Keratinocyte (primary cell): Measurements from ENCODE around the gene ADAM19. TPM values are rescaled to one million over a fixed set of nuclear protein-coding genes. Genes with fewer than 3 reads are reported as not detected.

Experiments
- DNase-seq: peaks from one replicate; pipeline ENCODE4 v3.0.0-alpha.2; 2011; ENCODE audit warnings: low read depth, missing footprints, low spot score
- FAIRE-seq: peaks from 2 replicates; lab custom pipeline; 2011; peaks lifted over from hg19 to GRCh38; lab: Jason Lieb, UNC
- H2AFZ ChIP-seq: 2 replicates; pipeline ENCODE4 v1.6.0; 2012; ENCODE audit warnings: low read length, control low read depth, inconsistent platforms; ENCODE audit not compliant: control insufficient read depth
- H3K27ac ChIP-seq: 2 replicates; pipeline ENCODE4 v1.5.1; 2011; ENCODE audit warnings: low read length; ENCODE audit not compliant: control insufficient read depth, insufficient read depth
- H3K27me3 ChIP-seq: 3 replicates; pipeline ENCODE4 v1.6.0; 2011; ENCODE audit warnings: low read length; ENCODE audit not compliant: control insufficient read depth, insufficient read depth; ENCODE audit errors: extremely low read depth
- H3K36me3 ChIP-seq, 2 experiments: 2 replicates in 1 of 2; 3 replicates in 1 of 2; pipeline ENCODE4 v1.5.1; 2011; ENCODE audit warnings: low read length in 2 of 2, mild to moderate bottlenecking in 1 of 2; ENCODE audit not compliant: control insufficient read depth in 2 of 2, insufficient read depth in 2 of 2; ENCODE audit errors: extremely low read depth in 1 of 2
- H3K4me1 ChIP-seq: 3 replicates; pipeline ENCODE4 v1.5.1; 2011; ENCODE audit warnings: low read length; ENCODE audit not compliant: control insufficient read depth, insufficient read depth; ENCODE audit errors: extremely low read depth
- H3K4me2 ChIP-seq: 3 replicates; pipeline ENCODE4 v1.6.0; 2011; ENCODE audit warnings: low read depth, low read length; ENCODE audit not compliant: control insufficient read depth, insufficient read depth; ENCODE audit errors: extremely low read depth
- H3K4me3 ChIP-seq, 3 experiments: fragments of 200-600 bp in 1 of 3; sonication (generic) in 1 of 3; 2 replicates in 2 of 3; 3 replicates in 1 of 3; pipeline ENCODE4 v1.5.1; 2011 to 2016; ENCODE audit warnings: low read length in 3 of 3, mild to moderate bottlenecking in 3 of 3, control low read depth in 2 of 3, inconsistent platforms in 1 of 3, low read depth in 1 of 3, mixed read lengths in 1 of 3, mixed run types in 1 of 3, moderate library complexity in 1 of 3; ENCODE audit not compliant: control insufficient read depth in 2 of 3, insufficient read depth in 2 of 3; ENCODE audit errors: extremely low read depth in 1 of 3
- H3K79me2 ChIP-seq: 2 replicates; pipeline ENCODE4 v1.6.0; 2012; ENCODE audit warnings: low read length; ENCODE audit not compliant: control insufficient read depth, insufficient read depth
- H3K9ac ChIP-seq: 3 replicates; pipeline ENCODE4 v1.6.0; 2011; ENCODE audit warnings: low read length; ENCODE audit not compliant: control insufficient read depth, insufficient read depth; ENCODE audit errors: extremely low read depth
- H3K9me1 ChIP-seq: 3 replicates; pipeline ENCODE4 v1.6.0; 2011; ENCODE audit warnings: low read length; ENCODE audit not compliant: control insufficient read depth, insufficient read depth; ENCODE audit errors: extremely low read depth
- H3K9me3 ChIP-seq: 2 replicates; pipeline ENCODE4 v1.5.1; 2012; ENCODE audit warnings: low read depth, low read length; ENCODE audit not compliant: control insufficient read depth
- H4K20me1 ChIP-seq: 3 replicates; pipeline ENCODE4 v1.6.0; 2011; ENCODE audit warnings: low read length; ENCODE audit not compliant: control insufficient read depth, insufficient read depth; ENCODE audit errors: extremely low read depth
- CTCF ChIP-seq, 3 experiments: IDR thresholded peaks in 1 of 3; conservative IDR thresholded peaks in 1 of 3; optimal IDR thresholded peaks in 1 of 3; 2 replicates in 2 of 3; 3 replicates in 1 of 3; pipeline versions ENCODE3 to v1.5.1; 2011; ENCODE audit warnings: low read length in 3 of 3, mild to moderate bottlenecking in 3 of 3, moderate library complexity in 2 of 3, control low read depth in 1 of 3, inconsistent platforms in 1 of 3; ENCODE audit not compliant: insufficient read depth in 2 of 3; ENCODE audit errors: extremely low read depth in 1 of 3
- EZH2 ChIP-seq: IDR thresholded peaks from one replicate; pipeline ENCODE4 v1.6.1; 2012; ENCODE audit warnings: inconsistent platforms, mild to moderate bottlenecking, low read length, moderate library complexity
- dilution Hi-C: fragments of 300-500 bp; cut with MboI; formaldehyde crosslinking; loops from one replicate; pipeline ENCODE4 v1.7.0; 2020; ENCODE audit warnings: low sequenced_read_pairs; ENCODE audit not compliant: extremely low pct_ligation_motif_present
- polyA plus RNA-seq, 5 experiments: library from polyadenylated mRNA; depleted of rRNA in 3 of 5; stranded (reverse) in 3 of 5; stranded (forward) in 1 of 5; unstranded in 1 of 5; fragments of >200 nt; gene quantifications; 1 replicate in 1 of 5; 2 replicates in 3 of 5; 3 replicates in 1 of 5; pipeline versions ENCODE4 v1.2.1 to v1.2.3, GENCODE V29; 2011 to 2012; ENCODE audit warnings: missing spikeins in 2 of 5, low read depth in 1 of 5, low replicate concordance in 1 of 5

Gene ADAM19
- polyA plus RNA-seq, 1 donor (not counting 4 experiments of a cell fraction or from before 2014, with no cell fraction given) = 22.7 TPM

- dilution Hi-C loops = no loop called here
- Histone ChIP-seq H3K36me3 (no peaks in the 10 kb centered on the region), H3K9me1 (no peaks in the 10 kb centered on the region), H4K20me1 (no peaks in the 10 kb centered on the region), H3K79me2 (no peaks in the 10 kb centered on the region), H3K4me3 (no peak overlapping the region), H3K4me1 (peaks cover 33% of the 10 kb centered on the region), H3K9me3 (no peaks in the 10 kb centered on the region), H2AFZ (peak overlapping the region; percentile 34), H3K9ac (no peak overlapping the region), H3K27me3 (no peaks in the 10 kb centered on the region), H3K27ac (peak overlapping the region; percentile 1), H3K4me2 (peak overlapping the region; percentile 29)
- peak; percentile 17 for DNase-seq
- TF ChIP-seq EZH2 (no peak), CTCF (optimal IDR thresholded peaks at IDR 0.05 in 1 of 3, IDR thresholded peaks at IDR 0.05 in 1 of 3, conservative IDR thresholded peaks at IDR 0.05 in 1 of 3; ENCODE audit: extremely low read depth in 1 of 3, insufficient read depth in 2 of 3, low read length in 3 of 3) (no peak)
- peak; percentile 90 for FAIRE-seq
These were observed 36.2 kb upstream of the ADAM19 start for GRCh38 chr5:157611571-157612476.

GRCh38 chr5:157610990-157611389 is 35.4 kb upstream of the ADAM19 start:
- no peak overlapping the region for H3K9ac ChIP-seq

More at GRCh38 chr5:157610990-157611389, 35.4 kb upstream of the ADAM19 start:
- no peak overlapping the region for H3K4me3 ChIP-seq
- dilution Hi-C loops = no loop called here
- H3K27me3 ChIP-seq = no peaks in the 10 kb centered on the region
- no peaks in the 10 kb centered on the region for H3K79me2 ChIP-seq
- TF ChIP-seq CTCF (optimal IDR thresholded peaks at IDR 0.05 in 1 of 3, IDR thresholded peaks at IDR 0.05 in 1 of 3, conservative IDR thresholded peaks at IDR 0.05 in 1 of 3; ENCODE audit: extremely low read depth in 1 of 3, insufficient read depth in 2 of 3, low read length in 3 of 3) = no peak
- TF ChIP-seq EZH2 = no peak
- H3K4me2 ChIP-seq = no peak overlapping the region
- H4K20me1 ChIP-seq = no peaks in the 10 kb centered on the region
- FAIRE-seq (no peak), DNase-seq (no peak)
- H3K4me1 ChIP-seq = peaks cover 41% of the 10 kb centered on the region
- H2AFZ ChIP-seq = peak overlapping the region; percentile 13
- no peaks in the 10 kb centered on the region for H3K9me1 ChIP-seq
- H3K36me3 ChIP-seq = no peaks in the 10 kb centered on the region
- peak overlapping the region; percentile 5 for H3K27ac ChIP-seq
- H3K9me3 ChIP-seq = no peaks in the 10 kb centered on the region
